A549 (cell line): ENCODE data around the gene CCDC97.

Experiments
- CHD2 ChIP-seq: fragments of 150-350 bp; IDR thresholded peaks from 2 replicates; pipeline ENCODE4 v1.6.1; 2014; ENCODE audit warnings: low read length; ENCODE audit not compliant: partially characterized antibody
- CHD4 ChIP-seq: fragments of 200-600 bp; sonication (generic); IDR thresholded peaks from 2 replicates; pipeline ENCODE4 v1.6.1; 2016; ENCODE audit warnings: antibody characterized with exemption, mild to moderate bottlenecking, borderline replicate concordance
- EP300 ChIP-seq, 2 experiments: fragments of >200 bp; sonication (Bioruptor Twin); formaldehyde crosslinking; IDR thresholded peaks; 2 replicates in 1 of 2; 3 replicates in 1 of 2; pipeline ENCODE4 v1.6.1; 2016 to 2017
- MAZ ChIP-seq: fragments of 150-350 bp; IDR thresholded peaks from 2 replicates; pipeline ENCODE4 v1.6.1; 2014; ENCODE audit warnings: antibody characterized with exemption, low read depth, low read length, borderline replicate concordance
- NFE2L2 ChIP-seq: fragments of 150-350 bp; conservative IDR thresholded peaks from 2 replicates; pipeline ENCODE4 v1.6.1; 2014; ENCODE audit warnings: low read length
- POLR2A ChIP-seq: IDR thresholded peaks from 2 replicates; pipeline ENCODE4 v1.6.1; 2012; ENCODE audit warnings: mild to moderate bottlenecking, low read length
- SREBF2 ChIP-seq: fragments of 450-650 bp; IDR thresholded peaks from 2 replicates; pipeline ENCODE4 v1.6.1; 2014; ENCODE audit warnings: mild to moderate bottlenecking, moderate library complexity
- ZFP36 ChIP-seq: fragments of 450-650 bp; IDR thresholded peaks from 2 replicates; pipeline ENCODE4 v1.6.1; 2014; ENCODE audit warnings: borderline replicate concordance; ENCODE audit not compliant: partially characterized antibody
- TF ChIP-seq, protein P1 (sequence below): fragments of >200 bp; sonication (Bioruptor Twin); formaldehyde crosslinking; IDR thresholded peaks from 3 replicates; pipeline ENCODE4 v1.5.1; 2016
- TF ChIP-seq, protein P2 (sequence below): fragments of 200-600 bp; sonication (generic); IDR thresholded peaks from 2 replicates; pipeline ENCODE4 v1.6.1; 2016; ENCODE audit warnings: antibody characterized with exemption, mild to moderate bottlenecking, moderate library complexity
- TF ChIP-seq, protein P3 (sequence below): fragments of 450-650 bp; IDR thresholded peaks from 2 replicates; pipeline ENCODE4 v1.6.1; 2014; ENCODE audit warnings: antibody characterized with exemption

DNA sequence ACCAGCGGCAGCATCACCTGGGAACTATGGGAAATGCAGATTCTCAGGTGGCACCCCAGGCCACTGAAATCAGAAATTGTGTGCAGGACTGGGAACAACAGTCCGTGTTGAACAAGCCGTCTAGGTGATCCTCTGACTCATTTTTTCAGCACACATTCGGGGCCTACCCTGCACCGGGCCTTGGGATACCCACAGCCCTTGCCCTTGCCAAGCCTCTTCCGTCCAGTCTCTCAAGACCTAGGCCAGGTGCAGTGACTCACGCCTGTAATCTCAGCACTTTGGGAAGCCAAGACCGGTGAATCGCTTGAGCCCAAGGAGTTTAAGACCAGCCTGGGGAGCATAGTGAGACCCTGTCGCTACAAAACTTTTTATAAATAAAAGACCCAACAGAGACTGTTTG, 25.5 kb downstream of the CCDC97 start:
- no peak for TF ChIP-seq NFE2L2
- TF ChIP-seq, protein P1, sequence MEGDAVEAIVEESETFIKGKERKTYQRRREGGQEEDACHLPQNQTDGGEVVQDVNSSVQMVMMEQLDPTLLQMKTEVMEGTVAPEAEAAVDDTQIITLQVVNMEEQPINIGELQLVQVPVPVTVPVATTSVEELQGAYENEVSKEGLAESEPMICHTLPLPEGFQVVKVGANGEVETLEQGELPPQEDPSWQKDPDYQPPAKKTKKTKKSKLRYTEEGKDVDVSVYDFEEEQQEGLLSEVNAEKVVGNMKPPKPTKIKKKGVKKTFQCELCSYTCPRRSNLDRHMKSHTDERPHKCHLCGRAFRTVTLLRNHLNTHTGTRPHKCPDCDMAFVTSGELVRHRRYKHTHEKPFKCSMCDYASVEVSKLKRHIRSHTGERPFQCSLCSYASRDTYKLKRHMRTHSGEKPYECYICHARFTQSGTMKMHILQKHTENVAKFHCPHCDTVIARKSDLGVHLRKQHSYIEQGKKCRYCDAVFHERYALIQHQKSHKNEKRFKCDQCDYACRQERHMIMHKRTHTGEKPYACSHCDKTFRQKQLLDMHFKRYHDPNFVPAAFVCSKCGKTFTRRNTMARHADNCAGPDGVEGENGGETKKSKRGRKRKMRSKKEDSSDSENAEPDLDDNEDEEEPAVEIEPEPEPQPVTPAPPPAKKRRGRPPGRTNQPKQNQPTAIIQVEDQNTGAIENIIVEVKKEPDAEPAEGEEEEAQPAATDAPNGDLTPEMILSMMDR = no peak
- TF ChIP-seq ZFP36 = no peak
- TF ChIP-seq, protein P2, sequence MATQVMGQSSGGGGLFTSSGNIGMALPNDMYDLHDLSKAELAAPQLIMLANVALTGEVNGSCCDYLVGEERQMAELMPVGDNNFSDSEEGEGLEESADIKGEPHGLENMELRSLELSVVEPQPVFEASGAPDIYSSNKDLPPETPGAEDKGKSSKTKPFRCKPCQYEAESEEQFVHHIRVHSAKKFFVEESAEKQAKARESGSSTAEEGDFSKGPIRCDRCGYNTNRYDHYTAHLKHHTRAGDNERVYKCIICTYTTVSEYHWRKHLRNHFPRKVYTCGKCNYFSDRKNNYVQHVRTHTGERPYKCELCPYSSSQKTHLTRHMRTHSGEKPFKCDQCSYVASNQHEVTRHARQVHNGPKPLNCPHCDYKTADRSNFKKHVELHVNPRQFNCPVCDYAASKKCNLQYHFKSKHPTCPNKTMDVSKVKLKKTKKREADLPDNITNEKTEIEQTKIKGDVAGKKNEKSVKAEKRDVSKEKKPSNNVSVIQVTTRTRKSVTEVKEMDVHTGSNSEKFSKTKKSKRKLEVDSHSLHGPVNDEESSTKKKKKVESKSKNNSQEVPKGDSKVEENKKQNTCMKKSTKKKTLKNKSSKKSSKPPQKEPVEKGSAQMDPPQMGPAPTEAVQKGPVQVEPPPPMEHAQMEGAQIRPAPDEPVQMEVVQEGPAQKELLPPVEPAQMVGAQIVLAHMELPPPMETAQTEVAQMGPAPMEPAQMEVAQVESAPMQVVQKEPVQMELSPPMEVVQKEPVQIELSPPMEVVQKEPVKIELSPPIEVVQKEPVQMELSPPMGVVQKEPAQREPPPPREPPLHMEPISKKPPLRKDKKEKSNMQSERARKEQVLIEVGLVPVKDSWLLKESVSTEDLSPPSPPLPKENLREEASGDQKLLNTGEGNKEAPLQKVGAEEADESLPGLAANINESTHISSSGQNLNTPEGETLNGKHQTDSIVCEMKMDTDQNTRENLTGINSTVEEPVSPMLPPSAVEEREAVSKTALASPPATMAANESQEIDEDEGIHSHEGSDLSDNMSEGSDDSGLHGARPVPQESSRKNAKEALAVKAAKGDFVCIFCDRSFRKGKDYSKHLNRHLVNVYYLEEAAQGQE = no peak
- TF ChIP-seq EP300 (IDR thresholded peaks at IDR 0.05) = no peak
- TF ChIP-seq, protein P3, sequence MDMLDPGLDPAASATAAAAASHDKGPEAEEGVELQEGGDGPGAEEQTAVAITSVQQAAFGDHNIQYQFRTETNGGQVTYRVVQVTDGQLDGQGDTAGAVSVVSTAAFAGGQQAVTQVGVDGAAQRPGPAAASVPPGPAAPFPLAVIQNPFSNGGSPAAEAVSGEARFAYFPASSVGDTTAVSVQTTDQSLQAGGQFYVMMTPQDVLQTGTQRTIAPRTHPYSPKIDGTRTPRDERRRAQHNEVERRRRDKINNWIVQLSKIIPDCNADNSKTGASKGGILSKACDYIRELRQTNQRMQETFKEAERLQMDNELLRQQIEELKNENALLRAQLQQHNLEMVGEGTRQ = no peak
- TF ChIP-seq POLR2A = no peak
- TF ChIP-seq CHD4 = no peak
- no peak for TF ChIP-seq CHD2
- TF ChIP-seq MAZ = no peak
- TF ChIP-seq SREBF2 = no peak
